ENCODE results near the gene RNF187. TPM values are rescaled to one million over a fixed set of nuclear protein-coding genes. Genes with fewer than 3 reads are reported as not detected.

The RNF187 gene
- total RNA-seq, 1 experiment from 2014 or later, result 141 TPM

DNA sequence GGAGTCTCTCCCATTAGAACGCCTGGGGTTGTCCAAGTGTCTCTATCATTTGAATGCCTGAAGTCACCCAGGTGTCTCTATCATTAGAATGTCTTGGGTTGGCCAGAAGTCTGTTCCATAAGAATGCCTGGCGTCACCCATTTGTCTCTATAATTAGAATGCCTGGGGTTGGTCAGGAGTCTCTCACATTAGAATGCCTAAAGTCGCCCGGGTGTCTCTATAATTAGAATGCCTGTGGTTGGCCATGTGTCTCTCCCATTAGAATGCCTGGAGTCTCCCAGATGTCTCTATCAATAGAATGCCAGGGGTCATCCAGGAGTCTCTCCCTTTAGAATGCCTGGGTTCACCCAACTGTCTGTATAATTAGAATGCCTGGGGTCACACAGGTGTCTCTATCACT is 54.5 kb downstream of the RNF187 start (continued):
- TF ChIP-seq, protein P1, sequence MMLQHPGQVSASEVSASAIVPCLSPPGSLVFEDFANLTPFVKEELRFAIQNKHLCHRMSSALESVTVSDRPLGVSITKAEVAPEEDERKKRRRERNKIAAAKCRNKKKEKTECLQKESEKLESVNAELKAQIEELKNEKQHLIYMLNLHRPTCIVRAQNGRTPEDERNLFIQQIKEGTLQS (CRISPR knock-in tag; conservative IDR thresholded peaks at IDR 0.05), result no peak
- TF ChIP-seq, protein P2, sequence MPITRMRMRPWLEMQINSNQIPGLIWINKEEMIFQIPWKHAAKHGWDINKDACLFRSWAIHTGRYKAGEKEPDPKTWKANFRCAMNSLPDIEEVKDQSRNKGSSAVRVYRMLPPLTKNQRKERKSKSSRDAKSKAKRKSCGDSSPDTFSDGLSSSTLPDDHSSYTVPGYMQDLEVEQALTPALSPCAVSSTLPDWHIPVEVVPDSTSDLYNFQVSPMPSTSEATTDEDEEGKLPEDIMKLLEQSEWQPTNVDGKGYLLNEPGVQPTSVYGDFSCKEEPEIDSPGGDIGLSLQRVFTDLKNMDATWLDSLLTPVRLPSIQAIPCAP (CRISPR knock-in tag; IDR thresholded peaks at IDR 0.05), result no peak
- TF ChIP-seq, protein P3, sequence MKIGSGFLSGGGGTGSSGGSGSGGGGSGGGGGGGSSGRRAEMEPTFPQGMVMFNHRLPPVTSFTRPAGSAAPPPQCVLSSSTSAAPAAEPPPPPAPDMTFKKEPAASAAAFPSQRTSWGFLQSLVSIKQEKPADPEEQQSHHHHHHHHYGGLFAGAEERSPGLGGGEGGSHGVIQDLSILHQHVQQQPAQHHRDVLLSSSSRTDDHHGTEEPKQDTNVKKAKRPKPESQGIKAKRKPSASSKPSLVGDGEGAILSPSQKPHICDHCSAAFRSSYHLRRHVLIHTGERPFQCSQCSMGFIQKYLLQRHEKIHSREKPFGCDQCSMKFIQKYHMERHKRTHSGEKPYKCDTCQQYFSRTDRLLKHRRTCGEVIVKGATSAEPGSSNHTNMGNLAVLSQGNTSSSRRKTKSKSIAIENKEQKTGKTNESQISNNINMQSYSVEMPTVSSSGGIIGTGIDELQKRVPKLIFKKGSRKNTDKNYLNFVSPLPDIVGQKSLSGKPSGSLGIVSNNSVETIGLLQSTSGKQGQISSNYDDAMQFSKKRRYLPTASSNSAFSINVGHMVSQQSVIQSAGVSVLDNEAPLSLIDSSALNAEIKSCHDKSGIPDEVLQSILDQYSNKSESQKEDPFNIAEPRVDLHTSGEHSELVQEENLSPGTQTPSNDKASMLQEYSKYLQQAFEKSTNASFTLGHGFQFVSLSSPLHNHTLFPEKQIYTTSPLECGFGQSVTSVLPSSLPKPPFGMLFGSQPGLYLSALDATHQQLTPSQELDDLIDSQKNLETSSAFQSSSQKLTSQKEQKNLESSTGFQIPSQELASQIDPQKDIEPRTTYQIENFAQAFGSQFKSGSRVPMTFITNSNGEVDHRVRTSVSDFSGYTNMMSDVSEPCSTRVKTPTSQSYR (CRISPR knock-in tag; IDR thresholded peaks at IDR 0.05), result no peak
- TF ChIP-seq ARID4B (CRISPR knock-in tag; IDR thresholded peaks at IDR 0.05; ENCODE audit: borderline replicate concordance), result no peak
- TF ChIP-seq SMAD4 (CRISPR knock-in tag; IDR thresholded peaks at IDR 0.05), result no peak
- TF ChIP-seq CREM (CRISPR knock-in tag; IDR thresholded peaks at IDR 0.05), result no peak
- no peak for TF ChIP-seq CBFB (CRISPR knock-in tag; IDR thresholded peaks at IDR 0.05; ENCODE audit: low read depth)
- no peak for TF ChIP-seq SMAD3 (CRISPR knock-in tag; IDR thresholded peaks at IDR 0.05; ENCODE audit: borderline replicate concordance)
- TF ChIP-seq NR1H2 (CRISPR knock-in tag; IDR thresholded peaks at IDR 0.05), result no peak
- TF ChIP-seq ZNF121 (CRISPR knock-in tag; IDR thresholded peaks at IDR 0.05), result no peak

- POLR2A ChIA-PET, result no interaction called here
- Mint-ChIP-seq H3K27ac (no peak overlapping the region), H3K27me3 (ENCODE audit: low read depth) (peaks cover 100% of the 10 kb centered on the region), H3K36me3 (no peaks in the 10 kb centered on the region; the same call in 1 of the 2 replicates), H3K9me3 (peaks cover 29% of the 10 kb centered on the region), H3K4me3 (no peak overlapping the region), H3K4me1 (no peaks in the 10 kb centered on the region)
- CTCF ChIA-PET, result no interaction called here
- DNase-seq (ENCODE audit: low spot score) (no peak), ATAC-seq (no peak)
- TF ChIP-seq AR (CRISPR knock-in tag; IDR thresholded peaks at IDR 0.05) (no peak), HMGA2 (CRISPR knock-in tag; IDR thresholded peaks at IDR 0.05) (no peak), RELA (CRISPR knock-in tag; IDR thresholded peaks at IDR 0.05; ENCODE audit: borderline replicate concordance) (no peak), ESRRA (CRISPR knock-in tag; IDR thresholded peaks at IDR 0.05; ENCODE audit: borderline replicate concordance) (no peak), ZNF138 (CRISPR knock-in tag; conservative IDR thresholded peaks at IDR 0.05) (no peak), ZNF416 (CRISPR knock-in tag; IDR thresholded peaks at IDR 0.05) (no peak), TEAD1 (CRISPR knock-in tag; IDR thresholded peaks at IDR 0.05) (no peak), PRRX2 (CRISPR knock-in tag; IDR thresholded peaks at IDR 0.05) (no peak), TP53 (CRISPR knock-in tag; IDR thresholded peaks at IDR 0.05) (no peak), FOXP4 (CRISPR knock-in tag; IDR thresholded peaks at IDR 0.05) (no peak)
- TF ChIP-seq, protein P3 (CRISPR knock-in tag; IDR thresholded peaks at IDR 0.05), result no peak
Measured at GRCh38 chr1:228542376-228542775, 55.2 kb downstream of the RNF187 start.

Data from WTC11 (cell line).